K562 (cell line): Measurements from ENCODE around the gene VSTM2B. TPM values are rescaled to one million over a fixed set of nuclear protein-coding genes. Genes with fewer than 3 reads are reported as not detected.

Source experiments
- ATAC-seq: fragments of 200-7000 bp; cut with Tn5 transposase; 3 replicates; pipeline ENCODE4 v1.9.1; 2020; ENCODE audit warnings: moderate library complexity
- BruUV-seq: library from RNA; stranded (reverse); fragments of 400-500 nt; replicated peaks from 2 replicates; lab custom pipeline; 2021; lab: Mats Ljungman, UMichigan
- CTCF ChIA-PET: fragments of 300-600 bp; formaldehyde crosslinking; extraction: SDS; loops from one replicate; lab custom pipeline; 2021; ENCODE audit warnings: low intra/inter-chr PET ratio; lab: Yijun Ruan, JAX
- POLR2A ChIA-PET: fragments of 300-600, 350-650 bp; sonication (Branson Sonifier 250); formaldehyde crosslinking; extraction: SDS; loops from one replicate; lab custom pipeline; 2021; ENCODE audit warnings: antibody characterized with exemption, inconsistent platforms; lab: Yijun Ruan, JAX
- DNase-seq, 4 experiments: peaks; one replicate each; pipeline versions ENCODE4 v3.0.0 to v3.0.0-alpha.2; 2011 to 2018; ENCODE audit warnings: low spot score in 3 of 4, mixed read lengths in 3 of 4; ENCODE audit errors: extremely low read depth in 1 of 4
- FAIRE-seq: peaks from 2 replicates; lab custom pipeline; 2011; peaks lifted over from hg19 to GRCh38; lab: Jason Lieb, UNC
- H2AFZ ChIP-seq: 2 replicates; pipeline ENCODE4 v1.6.0; 2011; ENCODE audit warnings: low read depth, low read length, control low read depth, inconsistent platforms
- H3K27ac ChIP-seq: fragments of 200-600 bp; 3 replicates; pipeline ENCODE4 v1.8.0; 2011; ENCODE audit warnings: low read depth, mild to moderate bottlenecking, control low read depth, inconsistent platforms, low read length, moderate library complexity, mixed read lengths; ENCODE audit errors: extremely low read depth
- H3K27me3 ChIP-seq, 2 experiments: fragments of 300-600 bp in 1 of 2; 2 replicates in 1 of 2; 3 replicates in 1 of 2; pipeline versions ENCODE4 v1.6.0 to v1.8.0; 2011; ENCODE audit warnings: inconsistent platforms in 2 of 2, low read length in 2 of 2, mild to moderate bottlenecking in 1 of 2, mixed read lengths in 1 of 2, moderate library complexity in 1 of 2; ENCODE audit not compliant: control insufficient read depth in 2 of 2, insufficient read depth in 2 of 2
- H3K36me3 ChIP-seq: fragments of 300-600 bp; 3 replicates; pipeline ENCODE4 v1.8.0; 2011; ENCODE audit warnings: mild to moderate bottlenecking, low read length, inconsistent platforms; ENCODE audit not compliant: control insufficient read depth, insufficient read depth
- H3K4me1 ChIP-seq, 2 experiments: fragments of 200-600 bp in 1 of 2; replicated peaks in 1 of 2; 2 replicates in 1 of 2; 3 replicates in 1 of 2; pipeline versions ENCODE4 v1.5.1 to v1.8.0; 2011; ENCODE audit warnings: inconsistent platforms in 2 of 2, low read length in 2 of 2, mild to moderate bottlenecking in 1 of 2, mixed read lengths in 1 of 2, moderate library complexity in 1 of 2; ENCODE audit not compliant: control insufficient read depth in 2 of 2, insufficient read depth in 2 of 2
- H3K4me2 ChIP-seq: 2 replicates; pipeline ENCODE4 v1.6.1; 2011; ENCODE audit warnings: low read length, control low read depth, inconsistent platforms, mixed read lengths; ENCODE audit not compliant: insufficient read depth
- H3K4me3 ChIP-seq: fragments of 200-600 bp; sonication (generic), shearing (Covaris generic); 2 replicates; pipeline ENCODE4 v1.5.1; 2016; ENCODE audit warnings: control low read depth, inconsistent platforms
- H3K79me2 ChIP-seq: fragments of 200-600 bp; 3 replicates; pipeline ENCODE4 v1.8.0; 2011; ENCODE audit warnings: low read length, inconsistent platforms; ENCODE audit not compliant: control insufficient read depth, insufficient read depth
- H3K9ac ChIP-seq, 2 experiments: 2 replicates each; pipeline versions ENCODE4 v1.6.0 to v1.6.1; 2011; ENCODE audit warnings: low read depth in 2 of 2, low read length in 2 of 2, control low read depth in 1 of 2, inconsistent platforms in 1 of 2, mild to moderate bottlenecking in 1 of 2, mixed read lengths in 1 of 2; ENCODE audit not compliant: insufficient read depth in 1 of 2
- H3K9me1 ChIP-seq: one replicate; pipeline ENCODE4 v1.6.0; 2011; ENCODE audit warnings: inconsistent platforms, mild to moderate bottlenecking, low read length, moderate library complexity; ENCODE audit not compliant: control insufficient read depth, insufficient read depth
- H3K9me3 ChIP-seq: replicated peaks from 2 replicates; pipeline ENCODE4 v1.5.1; 2011; ENCODE audit warnings: low read depth, low read length, inconsistent platforms; ENCODE audit not compliant: control insufficient read depth, insufficient read depth
- H4K20me1 ChIP-seq: replicated peaks from 2 replicates; pipeline ENCODE4 v1.6.1; 2011; ENCODE audit warnings: low read length, inconsistent platforms, mixed read lengths; ENCODE audit not compliant: control insufficient read depth, insufficient read depth
- FOSL1 ChIP-seq: fragments of 200-800 bp; sonication (Bioruptor generic); conservative IDR thresholded peaks from 2 replicates; pipeline ENCODE4 v1.6.1; 2016; ENCODE audit warnings: missing genetic modification characterization, missing compliant biosample characterization
- WGBS: fragments of 100-300 bp; shearing (Covaris generic); methylation state at CpG from one replicate; pipeline ENCODE4 v1.1.6; 2016; ENCODE audit warnings: low coverage, mixed read lengths; ENCODE audit not compliant: insufficient coverage; ENCODE audit errors: missing lambda C conversion rate; 5-methylcytosine and 5-hydroxymethylcytosine counted together
- in situ Hi-C: fragments of 300-500 bp; cut with MboI; formaldehyde crosslinking; loops from 4 replicates; pipeline ENCODE4 v1.15.0; 2018; ENCODE audit warnings: inconsistent platforms, mixed read lengths
- intact Hi-C: fragments of 100-400 bp; cut with micrococcal nuclease; formaldehyde crosslinking; loops from 2 replicates; pipeline ENCODE4 v1.14.2; 2022
- polyA plus RNA-seq, 8 experiments: library from polyadenylated mRNA; depleted of rRNA in 4 of 8; stranded (reverse) in 5 of 8; unstranded in 3 of 8; fragments of >200 nt; fragmentation: Nextera tagmentation in 2 of 8; fragmentation: Illumina TruSeq in 1 of 8; extraction: Ambion mirVana in 2 of 8; extraction: Trizol in 1 of 8; gene quantifications; 2 replicates each; pipeline versions ENCODE4 v1.2.1 to v1.2.3, GENCODE V29; 2011 to 2014; ENCODE audit warnings: inconsistent platforms in 1 of 8, missing spikeins in 1 of 8
- total RNA-seq, 7 experiments: library from RNA; depleted of rRNA in 6 of 7; stranded (reverse); fragments of >200 nt in 6 of 7; fragmentation: Illumina TruSeq in 2 of 7; extraction: Trizol in 2 of 7; gene quantifications; 2 replicates each; pipeline versions ENCODE4 v1.2.1 to v1.2.3, GENCODE V29; 2011 to 2021; ENCODE audit warnings: low replicate concordance in 1 of 7
- TF ChIP-seq, protein P1 (sequence below): sonication (generic); formaldehyde crosslinking; IDR thresholded peaks from 2 replicates; pipeline ENCODE4 v1.8.1; 2023; ENCODE audit warnings: mild to moderate bottlenecking, missing genetic modification reagents

The VSTM2B gene
- total and polyA plus RNA-seq, 9 of the 15 experiments (the other 6 are each of a cell fraction or from before 2014, with no cell fraction given), result not detected

DNA sequence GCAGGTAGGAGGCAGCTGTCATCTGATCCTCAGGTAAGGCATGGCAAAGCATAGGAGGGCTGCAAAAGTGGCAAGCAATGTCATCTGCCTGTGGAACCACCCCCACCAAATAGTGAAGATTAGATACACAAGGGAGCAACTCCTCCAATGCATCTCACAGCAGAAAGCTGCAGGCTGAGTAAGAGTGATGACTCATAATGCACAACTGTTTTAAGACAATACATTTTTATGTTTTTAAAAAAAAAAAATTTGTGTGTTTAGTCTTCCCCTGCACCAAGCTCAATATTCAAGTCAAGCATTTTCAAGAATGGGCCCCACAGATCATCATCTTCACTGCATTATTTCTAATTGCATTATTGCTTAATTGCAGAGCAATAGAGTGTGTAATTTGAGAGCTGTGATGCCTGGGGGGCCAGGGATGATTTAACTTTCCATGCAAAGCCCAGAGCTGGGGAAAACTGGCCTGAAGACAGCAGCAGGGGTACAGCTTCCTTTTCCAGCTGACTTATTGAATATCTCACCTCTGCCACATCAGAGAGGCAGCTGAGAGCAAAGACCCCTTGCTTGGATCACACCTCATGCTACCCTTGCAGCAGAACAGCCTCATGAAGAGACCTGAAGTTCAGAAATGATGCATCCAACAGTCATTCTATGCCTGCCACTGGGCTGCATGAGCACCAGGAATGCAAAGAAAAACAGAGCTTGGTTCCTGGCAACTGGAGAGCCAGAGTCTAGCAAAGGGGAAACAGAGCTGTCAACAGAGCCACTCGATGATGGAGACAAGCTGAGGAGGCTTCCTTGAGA, 57.6 kb downstream of the VSTM2B start:
- WGBS, result no CpG with 5 or more reads among the region's 1 CpG
- H3K36me3 ChIP-seq, result no peaks in the 10 kb centered on the region
- TF ChIP-seq, protein P1, sequence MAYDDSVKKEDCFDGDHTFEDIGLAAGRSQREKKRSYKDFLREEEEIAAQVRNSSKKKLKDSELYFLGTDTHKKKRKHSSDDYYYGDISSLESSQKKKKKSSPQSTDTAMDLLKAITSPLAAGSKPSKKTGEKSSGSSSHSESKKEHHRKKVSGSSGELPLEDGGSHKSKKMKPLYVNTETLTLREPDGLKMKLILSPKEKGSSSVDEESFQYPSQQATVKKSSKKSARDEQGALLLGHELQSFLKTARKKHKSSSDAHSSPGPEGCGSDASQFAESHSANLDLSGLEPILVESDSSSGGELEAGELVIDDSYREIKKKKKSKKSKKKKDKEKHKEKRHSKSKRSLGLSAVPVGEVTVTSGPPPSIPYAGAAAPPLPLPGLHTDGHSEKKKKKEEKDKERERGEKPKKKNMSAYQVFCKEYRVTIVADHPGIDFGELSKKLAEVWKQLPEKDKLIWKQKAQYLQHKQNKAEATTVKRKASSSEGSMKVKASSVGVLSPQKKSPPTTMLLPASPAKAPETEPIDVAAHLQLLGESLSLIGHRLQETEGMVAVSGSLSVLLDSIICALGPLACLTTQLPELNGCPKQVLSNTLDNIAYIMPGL (CRISPR knock-in tag), result no peak
- 0 out of 2 replicates have a peak, but pooled peaks have one; percentile 24 for TF ChIP-seq FOSL1 (tag)
- FAIRE-seq, result no peak
- in situ Hi-C loops, result loop anchor here (25.0 kb wide), 1 partner anchor 846 kb away; no protein-coding TSS in a partner anchor
- no peak overlapping the region for H3K9ac ChIP-seq
- no peaks in the 10 kb centered on the region for H3K79me2 ChIP-seq
- H3K27ac ChIP-seq, result no peak overlapping the region
- H3K4me2 ChIP-seq, result no peak overlapping the region
- H3K4me1 ChIP-seq, result no peaks in the 10 kb centered on the region
- peaks cover 0 to 11% of the 10 kb centered on the region in 2 experiments; a peak in 1 of 5 replicates for H3K27me3 ChIP-seq
- no peaks in the 10 kb centered on the region for H3K9me3 ChIP-seq
- no peak for ATAC-seq
- ChIA-PET POLR2A (interaction anchor here (0.5 to 1.7 kb wide), 4 partner anchors 10 to 96 kb away, joined by 3 to 5 read pairs (median 4); no protein-coding TSS in a partner anchor), CTCF (no interaction called here)
- no peaks in the 10 kb centered on the region for H4K20me1 ChIP-seq
- no peaks in the 10 kb centered on the region for H3K9me1 ChIP-seq
- no peak for DNase-seq
- no peak overlapping the region for H3K4me3 ChIP-seq
- no TSS peak for BruUV-seq
- no peak overlapping the region for H2AFZ ChIP-seq
- intact Hi-C loops, result no loop called here
